Measurements from ENCODE around the gene ALOX12B.

ALOX12B gene

GRCh38 chr17:8087075-8087951 lies at the start of gene ALOX12B:
TSS of gene ALOX12B (minus strand) at chr17:8087716. CDS start at chr17:8087442, 274 bp downstream.
- no peak for DNase-seq

GRCh38 chr17:8133941-8134340 lies 46.4 kb upstream of the ALOX12B start:
- no peak for DNase-seq

GRCh38 chr17:8133399-8133798 lies 45.9 kb upstream of the ALOX12B start:
- DNase-seq, result no peak

- DNase-seq, result peak; percentile 92
These were observed 44.4 kb upstream of the ALOX12B start for GRCh38 chr17:8131844-8132441.

- peak; percentile 75 for DNase-seq
These were observed 40.7 kb upstream of the ALOX12B start for GRCh38 chr17:8128125-8128784.

GRCh38 chr17:8126491-8127066 lies 39.1 kb upstream of the ALOX12B start:
- DNase-seq, result peak; percentile 91

GRCh38 chr17:8125947-8126490 lies 38.5 kb upstream of the ALOX12B start:
- peak; percentile 83 for DNase-seq

GRCh38 chr17:8125154-8125946 lies 37.8 kb upstream of the ALOX12B start:
- DNase-seq, result peak; percentile 92

GRCh38 chr17:8124350-8125153 lies 37.0 kb upstream of the ALOX12B start:
- peak; percentile 81 for DNase-seq

GRCh38 chr17:8123695-8124349 lies 36.3 kb upstream of the ALOX12B start, which contains the start of gene HES7:
TSS of gene HES7 (minus strand) at chr17:8124106. CDS start at chr17:8124084, 22 bp downstream.
- peak; percentile 81 for DNase-seq

GRCh38 chr17:8122924-8123694 lies 35.6 kb upstream of the ALOX12B start:
- DNase-seq, result peak; percentile 79

GRCh38 chr17:8122422-8122923 lies 35.0 kb upstream of the ALOX12B start:
- DNase-seq, result peak; percentile 75

GRCh38 chr17:8121681-8122421 lies 34.3 kb upstream of the ALOX12B start:
- DNase-seq, result peak; percentile 94

- DNase-seq, result no peak
These were observed 33.8 kb upstream of the ALOX12B start for GRCh38 chr17:8121407-8121680.

GRCh38 chr17:8120520-8121406 lies 33.2 kb upstream of the ALOX12B start:
- DNase-seq, result peak; percentile 98

GRCh38 chr17:8119581-8120519 lies 32.3 kb upstream of the ALOX12B start:
- DNase-seq, result peak; percentile 97
